T-helper 2 cell treated with Interferon-gamma antibody and Interleukin-4, amounts not matched to agents 5 μg/mL and 100 μg/mL, for 36 hours (primary cell): ENCODE results near the gene UTP14A.
"Not testable (repeated sequence)": the region's sequence is repeated elsewhere in the genome, so short reads cannot be mapped to it uniquely, and the experiment has no call there.

ENCODE experiments used
- DNase-seq: peaks from one replicate; pipeline ENCODE4 v3.0.0; 2021; ENCODE audit warnings: low spot score
- H3K27ac Mint-ChIP-seq: one replicate; pipeline ENCODE4 v1.8.0; 2021; ENCODE audit warnings: mild to moderate bottlenecking, mixed read lengths
- H3K27me3 Mint-ChIP-seq: one replicate; pipeline ENCODE4 v1.8.0; 2021; ENCODE audit warnings: low read depth, mixed read lengths
- H3K36me3 Mint-ChIP-seq: one replicate; pipeline ENCODE4 v1.8.0; 2021; ENCODE audit warnings: low read depth, mixed read lengths
- H3K4me1 Mint-ChIP-seq: one replicate; pipeline ENCODE4 v1.8.0; 2021; ENCODE audit warnings: low read depth, mixed read lengths
- H3K4me3 Mint-ChIP-seq: one replicate; pipeline ENCODE4 v1.8.0; 2022; ENCODE audit warnings: mild to moderate bottlenecking, moderate library complexity, mixed read lengths
- H3K9me3 Mint-ChIP-seq: one replicate; pipeline ENCODE4 v1.8.0; 2021; ENCODE audit warnings: mixed read lengths

Gene UTP14A

GRCh38 chrX:129905787-129906580 lies at the start of gene UTP14A:
Gene UTP14A, plus strand, starts transcription at chrX:129906164. Its CDS starts 47 bp downstream, at chrX:129906211.
- Mint-ChIP-seq H3K36me3 (peaks cover 15% of the 10 kb centered on the region), H3K4me3 (peak within 1 kb of the TSS; percentile 94), H3K4me1 (peaks cover 10% of the 10 kb centered on the region), H3K27me3 (no peaks in the 10 kb centered on the region), H3K9me3 (no peaks in the 10 kb centered on the region), H3K27ac (peak within 1 kb of the TSS; percentile 92)
- peak; percentile 86 for DNase-seq

DNA sequence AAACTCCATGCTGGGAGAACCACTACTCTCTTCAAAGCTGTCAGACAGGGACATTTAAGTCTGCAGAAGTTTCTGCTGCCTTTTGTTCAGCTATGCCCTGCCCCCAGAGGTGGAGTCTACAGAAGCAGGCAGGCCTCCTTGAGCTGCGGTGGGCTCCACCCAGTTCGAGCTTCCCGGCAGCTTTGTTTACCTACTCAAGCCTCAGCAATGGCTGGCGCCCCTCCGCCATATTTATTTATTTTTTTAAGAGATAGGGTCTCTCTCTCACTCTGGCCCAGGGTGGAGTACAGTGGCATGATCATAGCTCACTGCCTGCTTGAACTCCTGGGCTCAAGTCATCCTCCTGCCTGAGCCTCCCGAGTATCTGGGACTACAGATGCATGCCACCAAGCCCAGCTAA lies 46.8 kb upstream of the UTP14A start:
- not testable (repeated sequence) for H3K4me3 Mint-ChIP-seq, H3K4me1 Mint-ChIP-seq, DNase-seq, H3K9me3 Mint-ChIP-seq, H3K36me3 Mint-ChIP-seq, H3K27ac Mint-ChIP-seq
- peaks cover 14% of the 10 kb centered on the region for H3K27me3 Mint-ChIP-seq

DNA sequence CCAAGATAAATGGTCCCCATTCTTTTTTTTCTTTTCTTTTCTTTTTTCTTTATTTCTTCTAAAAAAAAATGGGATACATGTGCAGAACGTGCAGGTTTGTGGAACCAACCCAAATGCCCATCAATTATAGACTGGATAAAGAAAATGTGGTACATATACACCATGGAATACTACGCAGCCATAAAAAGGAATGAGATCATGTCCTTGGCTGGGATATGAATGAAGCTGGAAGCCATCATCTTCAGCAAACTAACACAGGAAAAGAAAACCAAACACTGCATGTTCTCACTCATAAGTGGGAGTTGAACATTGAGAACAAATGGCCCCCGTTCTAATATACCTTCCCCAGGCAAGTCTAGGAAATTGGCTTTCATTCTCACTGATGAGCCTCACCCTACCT lies 39.6 kb upstream of the UTP14A start:
- not testable (repeated sequence) for H3K9me3 Mint-ChIP-seq, H3K27me3 Mint-ChIP-seq, H3K36me3 Mint-ChIP-seq

DNA sequence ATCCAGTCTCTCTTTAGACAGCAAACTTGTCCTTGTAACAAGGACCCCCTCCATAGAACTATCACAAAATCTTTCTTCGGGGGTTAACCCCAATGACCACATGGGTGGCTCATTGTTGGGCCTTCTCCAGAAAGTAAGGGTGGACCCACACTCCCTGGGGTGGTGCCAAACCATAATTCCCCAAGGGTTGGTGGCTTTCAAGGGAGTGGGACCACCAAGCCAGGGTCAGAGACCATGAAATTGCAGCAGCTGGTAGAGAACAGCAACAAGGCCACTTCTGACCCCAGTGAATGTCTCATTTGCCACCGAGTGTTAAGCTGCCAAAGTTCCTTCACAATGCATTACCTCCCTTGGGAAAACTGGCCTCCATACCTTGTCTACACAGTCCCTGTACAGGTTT lies 33.4 kb upstream of the UTP14A start:
- Mint-ChIP-seq H3K36me3 (no peaks in the 10 kb centered on the region), H3K27ac (no peak overlapping the region), H3K4me1 (no peaks in the 10 kb centered on the region), H3K4me3 (no peak overlapping the region), H3K9me3 (no peaks in the 10 kb centered on the region), H3K27me3 (peaks cover 2% of the 10 kb centered on the region)
- no peak for DNase-seq

More for the DNA sequence above, 39.6 kb upstream of the UTP14A start:
- not testable (repeated sequence) for H3K27ac Mint-ChIP-seq, H3K4me3 Mint-ChIP-seq, DNase-seq, H3K4me1 Mint-ChIP-seq

DNA sequence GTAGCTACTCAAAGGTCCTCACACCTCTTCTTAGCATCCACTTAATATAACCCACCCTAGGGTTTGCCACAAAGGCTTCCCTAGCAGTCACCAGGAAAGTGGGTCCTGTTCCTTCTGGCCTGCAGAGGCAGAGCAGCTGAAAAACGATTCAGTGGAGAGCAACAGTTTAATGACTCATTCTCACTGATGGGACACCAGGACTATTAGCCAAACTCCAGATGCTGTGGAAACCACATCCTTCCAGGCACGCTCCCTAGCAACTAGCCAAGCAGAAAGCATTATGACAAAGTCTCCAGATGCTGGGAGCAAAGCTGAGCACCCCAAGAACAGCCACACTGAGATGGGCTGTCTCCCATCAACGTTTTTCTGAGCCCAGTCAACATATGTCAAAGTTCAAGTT lies 30.3 kb upstream of the UTP14A start:
- H3K36me3 Mint-ChIP-seq: no peaks in the 10 kb centered on the region
- H3K27ac Mint-ChIP-seq: no peak overlapping the region
- no peaks in the 10 kb centered on the region for H3K9me3 Mint-ChIP-seq
- DNase-seq: no peak
- no peaks in the 10 kb centered on the region for H3K4me1 Mint-ChIP-seq
- H3K27me3 Mint-ChIP-seq: peaks cover 2% of the 10 kb centered on the region
- no peak overlapping the region for H3K4me3 Mint-ChIP-seq

- DNase-seq: no peak
- Mint-ChIP-seq H3K27ac (no peak overlapping the region), H3K36me3 (no peaks in the 10 kb centered on the region), H3K9me3 (no peaks in the 10 kb centered on the region), H3K4me3 (no peak overlapping the region), H3K27me3 (peaks cover 2% of the 10 kb centered on the region), H3K4me1 (no peaks in the 10 kb centered on the region)
Measured at GRCh38 chrX:129876771-129877305, 29.1 kb upstream of the UTP14A start.

DNA sequence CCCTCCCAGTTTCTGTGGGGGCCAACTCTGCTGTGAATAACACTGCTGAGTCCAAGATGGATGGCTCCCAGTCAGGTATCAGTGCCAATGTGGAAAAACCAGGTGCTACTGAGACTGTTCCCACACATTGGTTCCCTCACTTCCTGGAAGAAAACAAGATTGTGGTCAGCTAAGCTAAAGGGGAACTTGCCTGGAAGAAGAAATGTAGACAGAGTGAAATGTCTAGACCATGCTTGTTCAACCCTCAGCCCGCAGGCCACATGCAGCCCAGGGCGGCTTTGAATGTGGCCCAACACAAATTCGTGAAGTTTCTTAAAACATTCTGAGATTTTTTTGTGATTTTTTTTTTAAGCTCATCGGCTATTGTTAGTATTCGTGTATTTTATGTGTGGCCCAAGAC lies 28.6 kb upstream of the UTP14A start:
- H3K9me3 Mint-ChIP-seq: no peaks in the 10 kb centered on the region
- no peaks in the 10 kb centered on the region for H3K36me3 Mint-ChIP-seq
- DNase-seq: no peak
- no peak overlapping the region for H3K4me3 Mint-ChIP-seq
- H3K4me1 Mint-ChIP-seq: no peaks in the 10 kb centered on the region
- no peak overlapping the region for H3K27ac Mint-ChIP-seq
- H3K27me3 Mint-ChIP-seq: peaks cover 5% of the 10 kb centered on the region

DNA sequence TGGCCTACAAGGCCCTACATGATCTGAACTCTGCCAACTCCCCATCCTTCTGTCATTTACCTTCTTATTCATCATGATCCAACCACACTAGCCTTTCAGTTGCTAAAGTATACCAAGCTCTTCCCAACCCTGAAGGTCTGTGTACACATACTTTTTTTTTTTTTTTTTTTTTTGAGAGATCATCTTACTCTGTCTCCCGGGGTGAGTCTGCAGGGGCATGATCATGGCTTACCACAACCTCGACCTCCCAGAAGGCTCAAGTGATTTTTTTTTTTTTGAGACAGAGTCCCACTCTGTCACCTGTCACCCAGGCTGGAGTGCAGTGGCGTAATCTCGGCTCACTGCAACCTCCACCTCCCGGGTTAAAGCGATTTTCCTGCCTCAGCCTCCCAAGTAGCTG lies 5.9 kb upstream of the UTP14A start:
- H3K27me3 Mint-ChIP-seq: no peaks in the 10 kb centered on the region
- peaks cover 5% of the 10 kb centered on the region for H3K4me1 Mint-ChIP-seq
- DNase-seq: no peak

DNA sequence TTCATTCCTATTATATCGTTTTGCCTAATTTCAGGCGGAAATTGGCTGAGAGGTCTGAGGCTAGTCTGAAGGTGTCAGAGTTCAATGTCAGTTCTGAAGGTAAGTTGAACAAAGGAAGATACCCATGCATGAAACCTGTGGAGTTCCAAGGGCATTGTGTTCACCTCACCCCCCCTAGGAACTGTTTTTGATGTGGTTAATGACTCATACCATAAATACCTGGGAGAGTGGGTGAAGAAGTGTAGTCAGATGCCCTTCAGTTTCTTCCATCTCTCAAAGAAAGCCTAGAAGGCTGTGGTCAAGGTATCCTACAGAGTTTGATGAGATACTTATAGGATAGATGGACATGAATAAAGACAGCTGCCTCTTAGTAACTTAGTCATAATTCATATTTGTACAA lies 2.7 kb downstream of the UTP14A start:
- H3K4me3 Mint-ChIP-seq: no peak overlapping the region
- peaks cover 26% of the 10 kb centered on the region for H3K36me3 Mint-ChIP-seq
- peaks cover 5% of the 10 kb centered on the region for H3K4me1 Mint-ChIP-seq
- DNase-seq: no peak
- H3K27me3 Mint-ChIP-seq: no peaks in the 10 kb centered on the region
- no peak overlapping the region for H3K27ac Mint-ChIP-seq
- H3K9me3 Mint-ChIP-seq: no peaks in the 10 kb centered on the region

More for the DNA sequence above, 5.9 kb upstream of the UTP14A start:
- Mint-ChIP-seq H3K27ac (no peak overlapping the region), H3K36me3 (no peaks in the 10 kb centered on the region), H3K4me3 (no peak overlapping the region), H3K9me3 (no peaks in the 10 kb centered on the region)

DNA sequence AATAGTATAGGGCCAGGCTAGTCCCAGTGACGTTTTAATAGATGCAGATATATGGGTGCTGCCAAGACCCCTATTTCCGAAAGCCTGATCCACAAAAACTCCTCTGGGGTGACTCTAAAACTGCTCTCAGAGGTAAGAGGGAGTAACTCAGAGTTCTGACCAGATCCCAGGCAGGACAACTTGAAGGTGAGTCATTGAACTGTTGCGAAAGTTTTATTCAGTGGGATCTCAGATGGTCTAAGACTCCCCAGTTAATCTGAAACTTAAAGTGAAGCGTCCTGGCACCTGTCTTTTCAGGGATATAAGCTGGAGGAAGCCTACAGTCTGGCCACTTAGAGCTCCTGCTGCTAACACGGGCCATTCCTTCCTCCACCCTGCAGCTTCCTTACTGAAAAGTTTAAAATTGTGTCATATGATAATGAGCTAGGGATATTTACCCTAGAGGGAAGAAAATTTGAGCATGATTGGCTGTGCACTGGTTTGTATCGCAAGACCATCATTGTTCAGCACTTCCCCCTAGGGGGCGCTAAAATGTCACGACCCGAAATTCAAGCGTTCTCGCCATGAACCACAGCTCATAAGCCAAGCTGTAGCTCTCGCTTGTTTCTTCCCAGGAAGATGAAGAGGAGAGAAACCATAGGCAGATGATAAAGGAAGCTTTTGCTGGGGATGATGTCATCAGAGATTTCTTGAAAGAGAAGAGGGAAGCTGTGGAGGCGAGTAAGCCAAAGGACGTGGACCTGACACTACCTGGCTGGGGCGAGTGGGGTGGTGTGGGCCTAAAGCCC lies 19.5 kb downstream of the UTP14A start:
- no peak overlapping the region for H3K4me3 Mint-ChIP-seq
- H3K9me3 Mint-ChIP-seq: no peaks in the 10 kb centered on the region
- H3K4me1 Mint-ChIP-seq: no peaks in the 10 kb centered on the region
- H3K36me3 Mint-ChIP-seq: peaks cover 35% of the 10 kb centered on the region
- H3K27ac Mint-ChIP-seq: no peak overlapping the region
- DNase-seq: peak; percentile 49
- H3K27me3 Mint-ChIP-seq: no peaks in the 10 kb centered on the region

DNA sequence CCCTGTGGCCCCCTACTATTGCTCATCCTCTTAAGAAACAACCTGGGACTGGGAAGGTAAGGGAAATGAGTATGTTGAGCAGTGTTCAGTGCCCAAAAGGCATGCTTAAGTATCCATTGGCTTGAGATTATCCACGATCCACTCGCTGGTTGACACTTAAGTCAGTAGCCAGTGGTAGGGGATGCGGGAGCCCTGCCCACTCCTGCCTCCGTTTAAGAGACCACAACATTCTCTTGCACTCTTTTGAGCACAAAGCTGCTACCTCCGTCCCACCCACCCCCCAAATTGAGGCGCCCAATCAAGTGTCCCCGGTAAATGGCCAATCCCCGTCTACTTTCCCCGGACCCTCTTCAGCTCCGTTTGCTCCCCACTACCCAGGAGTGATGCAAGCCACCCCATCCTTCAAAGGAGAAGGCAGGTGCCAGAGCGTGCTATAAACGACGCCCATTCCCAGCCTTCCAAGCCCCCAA lies 25.0 kb downstream of the UTP14A start:
- peaks cover 4% of the 10 kb centered on the region for H3K4me1 Mint-ChIP-seq

DNA sequence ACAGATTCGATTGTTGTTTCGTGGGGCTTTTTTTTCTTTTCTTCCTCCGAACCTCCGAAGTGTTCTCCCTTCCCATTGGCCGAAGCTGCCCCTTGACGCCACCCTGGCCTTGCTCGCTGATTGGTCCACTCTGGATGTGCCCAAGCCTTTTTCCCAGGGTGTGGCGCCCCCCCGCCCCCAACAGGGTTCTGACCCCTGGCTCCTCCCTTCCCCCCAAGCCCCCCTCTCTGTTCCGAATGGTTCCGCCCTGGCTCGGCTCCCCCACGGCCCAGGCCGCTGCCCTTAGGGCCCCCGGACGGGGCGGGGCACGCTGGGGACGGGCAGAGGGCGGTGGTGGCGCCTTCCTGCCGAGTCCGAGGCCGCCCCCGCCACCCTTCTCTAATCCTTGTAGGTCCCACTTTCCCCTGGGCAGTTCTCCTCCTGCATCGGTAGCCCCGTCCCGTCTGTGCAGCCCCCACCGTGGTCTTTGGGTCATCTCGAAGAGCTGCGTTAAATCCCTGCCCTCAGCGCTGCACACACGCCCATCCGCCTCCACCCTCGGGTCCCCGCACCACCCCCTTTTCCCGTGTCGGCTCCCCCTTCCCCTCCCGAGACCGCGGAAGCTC lies 25.5 kb downstream of the UTP14A start:
- peak; percentile 69 for DNase-seq
- Mint-ChIP-seq H3K9me3 (no peaks in the 10 kb centered on the region), H3K4me1 (peaks cover 4% of the 10 kb centered on the region), H3K36me3 (peaks cover 4% of the 10 kb centered on the region), H3K27ac (peak overlapping the region; percentile 92), H3K4me3 (peak overlapping the region; percentile 89), H3K27me3 (peaks cover 12% of the 10 kb centered on the region)

More for the DNA sequence above, 25.0 kb downstream of the UTP14A start:
- peak overlapping the region; percentile 92 for H3K27ac Mint-ChIP-seq
- no peaks in the 10 kb centered on the region for H3K9me3 Mint-ChIP-seq
- DNase-seq: no peak
- H3K36me3 Mint-ChIP-seq: peaks cover 6% of the 10 kb centered on the region
- H3K27me3 Mint-ChIP-seq: peaks cover 12% of the 10 kb centered on the region
- peak overlapping the region; percentile 89 for H3K4me3 Mint-ChIP-seq

GRCh38 chrX:129932016-129932820 lies 26.3 kb downstream of the UTP14A start:
- Mint-ChIP-seq H3K27ac (peak overlapping the region; percentile 75), H3K4me3 (peak overlapping the region; percentile 78), H3K36me3 (no peaks in the 10 kb centered on the region), H3K9me3 (no peaks in the 10 kb centered on the region), H3K27me3 (peaks cover 12% of the 10 kb centered on the region), H3K4me1 (peaks cover 4% of the 10 kb centered on the region)
- DNase-seq: peak; percentile 63
